T-helper 22 cell (primary cell): ENCODE results near the gene VCPKMT.

Source experiments
- DNase-seq: peaks from one replicate; pipeline ENCODE4 v3.0.0-alpha.2; 2020; ENCODE audit warnings: low read depth

Gene VCPKMT

GRCh38 chr14:50116181-50116956, at the start of gene VCPKMT:
VCPKMT (minus strand) TSS chr14:50116572; CDS start chr14:50116552, 20 bp downstream.
- peak; percentile 89 for DNase-seq

- no peak for DNase-seq
These were observed 39.7 kb upstream of the VCPKMT start for GRCh38 chr14:50156111-50156510.

GRCh38 chr14:50148799-50149198, 32.4 kb upstream of the VCPKMT start:
- no peak for DNase-seq

GRCh38 chr14:50139192-50139591, 22.8 kb upstream of the VCPKMT start:
- no peak for DNase-seq

- no peak for DNase-seq
These were observed 11.4 kb upstream of the VCPKMT start for GRCh38 chr14:50127802-50128201.

GRCh38 chr14:50123062-50123461, 6.7 kb upstream of the VCPKMT start:
- no peak for DNase-seq

GRCh38 chr14:50122291-50122690, 5.9 kb upstream of the VCPKMT start:
- no peak for DNase-seq

GRCh38 chr14:50121486-50121885, 5.1 kb upstream of the VCPKMT start:
- DNase-seq, result no peak

- no peak for DNase-seq
These were observed 1.1 kb upstream of the VCPKMT start for GRCh38 chr14:50117456-50117855.

GRCh38 chr14:50116966-50117365, 594 bp upstream of the VCPKMT start:
- DNase-seq, result no peak

GRCh38 chr14:50113381-50114035, 2.9 kb downstream of the VCPKMT start:
- DNase-seq, result no peak

GRCh38 chr14:50110323-50111037, 5.9 kb downstream of the VCPKMT start:
- DNase-seq, result no peak

- DNase-seq, result no peak
These were observed 7.0 kb downstream of the VCPKMT start for GRCh38 chr14:50109342-50109741.

- no peak for DNase-seq
These were observed 8.5 kb downstream of the VCPKMT start for GRCh38 chr14:50107850-50108249.

GRCh38 chr14:50106178-50106577, 10.2 kb downstream of the VCPKMT start:
- no peak for DNase-seq

- DNase-seq, result no peak
These were observed 12.8 kb downstream of the VCPKMT start for GRCh38 chr14:50103558-50103957.

GRCh38 chr14:50101417-50101816, 15.0 kb downstream of the VCPKMT start:
- DNase-seq, result no peak

- DNase-seq, result no peak
These were observed 15.6 kb downstream of the VCPKMT start for GRCh38 chr14:50100805-50101204.

- DNase-seq, result no peak
These were observed 17.0 kb downstream of the VCPKMT start for GRCh38 chr14:50099335-50099734.

GRCh38 chr14:50095895-50096294, 20.5 kb downstream of the VCPKMT start:
- no peak for DNase-seq

- DNase-seq, result no peak
These were observed 22.2 kb downstream of the VCPKMT start for GRCh38 chr14:50094056-50094755.

GRCh38 chr14:50093496-50093895, 22.9 kb downstream of the VCPKMT start:
- DNase-seq, result no peak
